ENCODE measurements around the gene RSPO4. TPM values are rescaled to one million over a fixed set of nuclear protein-coding genes. Genes with fewer than 3 reads are reported as not detected.

The RSPO4 gene
- total and polyA plus RNA-seq, 2 of the 8 experiments (the other 6 are each of a cell fraction or from before 2014, with no cell fraction given) = 3.4 to 6.4 TPM

- no peak overlapping the region for H2AFZ ChIP-seq (ENCODE audit: low read length)
- H3K79me2 ChIP-seq (ENCODE audit: control insufficient read depth in 1 of 2, insufficient read depth in 2 of 2, low read length in 2 of 2) = no peaks in the 10 kb centered on the region
- TF ChIP-seq CBX8 (IDR thresholded peaks at IDR 0.05; ENCODE audit: borderline replicate concordance, low read depth, low read length) = no peak
- TF ChIP-seq CBX5 (IDR thresholded peaks at IDR 0.05; ENCODE audit: low read depth, low read length) = no peak
- no peak for TF ChIP-seq NANOG (IDR thresholded peaks at IDR 0.05; ENCODE audit: insufficient read depth, low read depth, low read length, poor library complexity, severe bottlenecking)
- no peak for TF ChIP-seq TBP (IDR thresholded peaks at IDR 0.05; ENCODE audit: low read depth, low read length)
- H3K14ac ChIP-seq (ENCODE audit: insufficient read length) = no peak overlapping the region
- no peak overlapping the region for H3K9ac ChIP-seq (replicated peaks in 1 of 4; ENCODE audit: extremely low read depth in 1 of 4, low read depth in 3 of 4, low read length in 3 of 4)
- FAIRE-seq (no peak), DNase-seq (ENCODE audit: low read depth in 1 of 2, low spot score in 2 of 2) (no peak)
- no peak overlapping the region for H3K23ac ChIP-seq (ENCODE audit: insufficient read length)
- H2BK12ac ChIP-seq (ENCODE audit: low read depth, low read length) = no peak overlapping the region
- peaks cover 0 to 16% (median 5%) of the 10 kb centered on the region in 4 experiments; a peak in 4 of 7 replicates for H3K4me1 ChIP-seq (replicated peaks in 1 of 4; ENCODE audit: control insufficient read depth in 3 of 4, insufficient read depth in 4 of 4, low read length in 3 of 4)
- H3K79me1 ChIP-seq (ENCODE audit: low read depth, low read length) = no peaks in the 10 kb centered on the region
- H3K27ac ChIP-seq (ENCODE audit: low read depth, low read length) = no peak overlapping the region
- H3K18ac ChIP-seq (ENCODE audit: extremely low read depth, low read length) = no peak overlapping the region
- H4K91ac ChIP-seq (replicated peaks; ENCODE audit: insufficient read length, low read length) = no peak overlapping the region
- H4K20me1 ChIP-seq (replicated peaks in 1 of 2; ENCODE audit: control insufficient read depth in 1 of 2, insufficient read depth in 2 of 2, low read length in 2 of 2) = no peaks in the 10 kb centered on the region
- no peak overlapping the region for H2AK5ac ChIP-seq (ENCODE audit: low read depth, low read length)
- no peak overlapping the region for H3K4me2 ChIP-seq (ENCODE audit: insufficient read depth in 1 of 2, low read depth in 2 of 2, low read length in 2 of 2)
- H3K23me2 ChIP-seq (ENCODE audit: low read depth, low read length) = no peaks in the 10 kb centered on the region; the same call in 1 of the 2 replicates
- no peaks in the 10 kb centered on the region for H3K9me3 ChIP-seq (ENCODE audit: insufficient read depth in 2 of 2, low read depth in 1 of 2, low read length in 1 of 2)
- H3K56ac ChIP-seq (replicated peaks; ENCODE audit: insufficient read length, low read depth, low read length) = no peak overlapping the region
- H2BK5ac ChIP-seq (ENCODE audit: low read depth, low read length) = no peak overlapping the region
- no peaks in the 10 kb centered on the region for H3K36me3 ChIP-seq (ENCODE audit: control insufficient read depth in 2 of 4, insufficient read depth in 4 of 4, low read length in 3 of 4)
- H3K4me3 ChIP-seq (ENCODE audit: extremely low read depth in 1 of 4, insufficient read depth in 2 of 4, low read depth in 3 of 4, low read length in 4 of 4) = no peak overlapping the region
- 76% methylated on average over 5 of the region's 5 CpGs; no CpG with 5 or more reads in 1 of the 2 experiments for WGBS, 2 experiments (ENCODE audit: extremely low coverage in 1 of 2, insufficient coverage in 1 of 2, insufficient read length in 1 of 2, insufficient replicate concordance in 2 of 2, low coverage in 1 of 2, low lambda C conversion rate in 2 of 2, missing lambda C conversion rate in 1 of 2)
- no peak overlapping the region for H2BK120ac ChIP-seq (replicated peaks; ENCODE audit: low read depth, low read length)
- CTCF ChIA-PET (ENCODE audit: partially characterized antibody) = interaction anchor here (1.2 to 4.2 kb wide), 7 partner anchors 7 to 42 kb away, joined by 3 to 36 read pairs (median 4); no protein-coding TSS in a partner anchor
- H4K5ac ChIP-seq (ENCODE audit: insufficient read length, low read depth, low read length) = no peak overlapping the region
- no peak overlapping the region for H2BK20ac ChIP-seq (ENCODE audit: low read length)
- no peak overlapping the region for H3K4ac ChIP-seq (replicated peaks; ENCODE audit: insufficient read length, low read depth, low read length)
- POLR2A ChIA-PET (ENCODE audit: partially characterized antibody) = interaction anchor here (1.4 kb wide), 1 partner anchor 8 kb away, joined by 3 read pairs; no protein-coding TSS in a partner anchor
- H4K8ac ChIP-seq (ENCODE audit: extremely low read depth, insufficient read depth, low read length) = no peak overlapping the region
- H2BK15ac ChIP-seq (ENCODE audit: low read length) = no peak overlapping the region
- H3K27me3 ChIP-seq (replicated peaks in 1 of 4; ENCODE audit: control insufficient read depth in 3 of 4, extremely low read depth in 1 of 4, insufficient read depth in 3 of 4, low read length in 3 of 4) = peaks cover 0 to 3% (median 0%) of the 10 kb centered on the region in 4 experiments; a peak in 1 of 7 replicates
These were observed 82.6 kb downstream of the RSPO4 start for GRCh38 chr20:919491-919916.

Measured in H1 (cell line).